GM21529 (cell line): ENCODE results near the gene TLCD5.

Source experiments
- ATAC-seq: cut with Tn5 transposase; IDR thresholded peaks from one replicate; pipeline ENCODE4 v1.9.1; 2021; ENCODE audit not compliant: unreplicated experiment

The TLCD5 gene

DNA sequence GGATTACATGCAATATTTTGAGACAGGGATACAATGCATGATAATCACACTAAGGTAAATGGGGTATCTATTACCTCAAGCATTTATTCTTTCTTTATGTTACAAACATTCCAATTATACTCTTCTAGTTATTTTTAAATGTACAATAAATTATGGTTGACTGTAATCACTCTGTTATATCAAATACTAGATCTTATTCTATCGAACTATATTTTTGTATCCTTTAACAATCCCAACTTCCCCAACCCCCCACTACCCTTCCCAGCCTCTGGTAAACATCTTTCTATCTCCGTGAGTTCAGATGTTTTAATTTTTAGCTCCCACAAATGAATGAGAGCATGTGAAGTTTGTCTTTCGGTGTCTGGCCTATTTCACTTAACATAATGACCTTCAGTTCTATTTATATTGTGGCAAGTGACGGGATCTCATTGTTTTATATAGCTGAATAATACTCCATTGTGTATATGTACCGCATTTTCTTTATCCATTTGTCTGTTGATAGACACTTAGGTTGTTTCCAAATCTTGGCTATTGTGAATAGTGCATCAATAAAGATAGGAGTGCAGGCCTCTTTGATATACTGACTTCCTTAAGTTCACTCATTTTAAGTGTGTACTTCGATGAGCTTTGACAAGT, 51.6 kb downstream of the TLCD5 start:
- no peak for ATAC-seq

DNA sequence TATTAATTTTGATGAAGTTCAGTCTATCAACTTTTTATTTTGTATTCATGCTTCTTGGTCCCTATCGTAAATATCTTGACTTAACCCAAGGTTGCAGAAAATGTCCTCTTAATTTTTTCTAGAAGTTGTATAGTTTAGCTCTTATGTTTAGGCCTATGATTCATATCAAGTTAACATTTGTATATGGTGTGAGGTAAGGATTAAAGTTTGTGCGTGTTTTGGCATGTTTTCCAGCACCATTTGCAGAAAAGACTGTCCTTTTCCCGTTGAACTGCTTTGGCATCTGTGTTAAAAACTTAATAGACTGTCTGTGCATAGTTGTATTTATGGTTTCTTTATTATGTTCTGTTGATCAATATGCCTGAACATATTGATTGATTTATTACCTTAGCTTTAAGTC, 53.4 kb downstream of the TLCD5 start:
- no peak for ATAC-seq

DNA sequence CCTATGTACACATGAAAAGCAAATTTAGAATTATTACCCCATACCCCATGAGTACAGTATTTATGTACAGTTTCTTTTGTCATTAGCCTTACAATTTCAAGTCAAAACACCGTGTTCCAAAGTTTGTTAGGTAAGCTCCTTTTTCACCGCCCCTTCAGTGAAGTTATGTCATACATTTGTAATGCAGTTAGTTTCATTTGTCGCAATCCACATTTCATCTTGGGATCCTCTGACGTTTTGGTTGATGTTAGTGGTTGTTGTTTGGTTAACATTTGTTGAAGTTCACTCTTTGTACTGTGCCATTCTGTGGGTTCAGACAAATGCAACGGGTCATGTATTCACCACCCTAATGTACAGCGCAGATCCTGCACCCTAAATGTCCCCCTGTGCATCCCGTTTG, 56.3 kb downstream of the TLCD5 start:
- ATAC-seq, result no peak
